ENCODE measurements around the gene OR8B2.
A peak's percentile ranks its signal among the peaks of the same experiment; 100 is the strongest.
"Not testable (repeated sequence)": the region's sequence is repeated elsewhere in the genome, so short reads cannot be mapped to it uniquely, and the experiment has no call there.

The OR8B2 gene, protein sequence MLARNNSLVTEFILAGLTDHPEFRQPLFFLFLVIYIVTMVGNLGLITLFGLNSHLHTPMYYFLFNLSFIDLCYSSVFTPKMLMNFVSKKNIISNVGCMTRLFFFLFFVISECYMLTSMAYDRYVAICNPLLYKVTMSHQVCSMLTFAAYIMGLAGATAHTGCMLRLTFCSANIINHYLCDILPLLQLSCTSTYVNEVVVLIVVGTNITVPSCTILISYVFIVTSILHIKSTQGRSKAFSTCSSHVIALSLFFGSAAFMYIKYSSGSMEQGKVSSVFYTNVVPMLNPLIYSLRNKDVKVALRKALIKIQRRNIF

DNA sequence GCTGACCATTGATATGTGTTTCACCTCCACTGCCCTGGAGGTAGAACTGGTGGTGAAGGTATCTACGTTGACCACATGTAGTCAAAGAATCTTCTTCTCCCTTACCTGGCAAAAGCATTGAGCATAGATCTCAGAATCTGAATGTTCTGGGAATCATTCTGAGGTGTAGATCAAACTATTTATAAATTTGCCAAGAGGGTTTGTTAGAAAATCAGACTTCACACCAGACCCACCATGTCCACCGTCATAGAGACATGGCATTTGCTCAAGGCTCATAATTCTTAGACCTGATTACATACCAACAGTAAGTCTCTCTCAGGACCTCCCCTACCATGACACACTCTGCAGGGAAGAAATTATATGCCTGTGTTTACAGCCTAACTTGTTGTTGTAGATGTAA lies at the start of gene OR8B2:
Gene OR8B2 (minus strand): TSS at position 101 of the 400 bp plus-strand sequence. CDS start 1,156 bp downstream, outside the sequence.
- DNase-seq, result no peak

DNA sequence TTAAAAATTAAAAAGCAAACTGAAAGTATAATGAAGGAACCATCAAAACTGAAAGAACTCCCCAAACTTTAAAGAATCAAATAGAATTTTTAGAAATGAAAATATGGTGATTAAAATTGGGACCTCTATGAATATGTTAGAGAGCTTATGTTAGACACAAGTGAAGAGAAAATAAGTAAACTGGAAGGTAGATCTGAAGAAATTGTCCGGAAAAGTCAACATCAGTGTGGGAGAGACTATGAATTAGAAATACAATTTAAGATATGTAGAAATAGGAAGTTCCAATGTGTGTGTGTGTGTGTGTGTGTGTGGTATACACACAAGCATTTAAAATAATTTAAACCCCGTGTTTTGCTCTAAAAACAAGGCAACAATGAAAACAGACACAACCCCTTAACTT lies 45.3 kb upstream of the OR8B2 start:
- DNase-seq, result no peak

DNA sequence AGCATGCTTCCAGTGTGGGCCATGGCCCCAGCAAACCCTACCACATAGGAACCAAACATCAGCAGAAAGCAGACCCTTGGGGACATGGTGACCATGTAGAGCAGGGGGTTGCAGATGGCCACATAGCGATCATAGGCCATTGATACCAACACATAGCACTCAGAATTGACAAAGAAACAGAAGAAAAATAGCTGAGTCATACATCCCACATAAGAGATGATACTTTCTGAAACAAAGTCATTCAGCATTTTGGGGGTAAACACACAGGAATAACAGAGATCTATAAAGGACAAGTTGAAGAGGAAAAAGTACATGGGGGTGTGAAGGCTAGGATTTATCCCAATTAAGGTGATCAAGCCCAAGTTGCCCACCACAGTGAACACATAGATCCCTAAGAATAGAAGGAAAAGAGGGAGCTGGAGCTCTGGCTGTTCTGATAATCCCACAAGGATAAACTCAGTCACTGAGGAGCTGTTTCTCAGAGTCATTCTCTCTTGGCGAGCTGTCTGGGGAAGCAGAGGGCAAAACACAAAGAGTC lies 40.2 kb upstream of the OR8B2 start, which contains the start of gene OR8B4:
Gene OR8B4 (minus strand): TSS at position 488 of the 538 bp plus-strand sequence. CDS start 0 bp downstream, at position 488.
- DNase-seq, result no peak

DNA sequence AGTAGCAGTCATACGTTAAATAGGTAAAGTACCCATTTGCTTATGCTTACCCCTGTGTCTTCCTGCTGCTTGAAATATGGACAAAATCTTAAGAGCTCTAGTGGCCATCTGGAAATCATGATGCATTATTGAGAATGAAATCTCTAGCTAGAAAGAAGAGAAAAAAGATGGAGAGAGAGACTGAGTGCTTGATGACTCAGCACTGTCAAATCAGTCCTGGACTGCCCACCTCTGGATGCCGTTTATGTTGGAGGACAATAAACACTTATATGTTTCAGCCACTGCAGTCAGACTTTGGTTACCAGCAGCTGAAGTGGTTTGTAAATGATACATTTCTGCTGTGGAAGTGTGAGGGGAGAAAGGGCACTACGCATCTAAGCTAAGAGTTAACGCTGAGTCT lies 36.7 kb upstream of the OR8B2 start:
- DNase-seq, result no peak

DNA sequence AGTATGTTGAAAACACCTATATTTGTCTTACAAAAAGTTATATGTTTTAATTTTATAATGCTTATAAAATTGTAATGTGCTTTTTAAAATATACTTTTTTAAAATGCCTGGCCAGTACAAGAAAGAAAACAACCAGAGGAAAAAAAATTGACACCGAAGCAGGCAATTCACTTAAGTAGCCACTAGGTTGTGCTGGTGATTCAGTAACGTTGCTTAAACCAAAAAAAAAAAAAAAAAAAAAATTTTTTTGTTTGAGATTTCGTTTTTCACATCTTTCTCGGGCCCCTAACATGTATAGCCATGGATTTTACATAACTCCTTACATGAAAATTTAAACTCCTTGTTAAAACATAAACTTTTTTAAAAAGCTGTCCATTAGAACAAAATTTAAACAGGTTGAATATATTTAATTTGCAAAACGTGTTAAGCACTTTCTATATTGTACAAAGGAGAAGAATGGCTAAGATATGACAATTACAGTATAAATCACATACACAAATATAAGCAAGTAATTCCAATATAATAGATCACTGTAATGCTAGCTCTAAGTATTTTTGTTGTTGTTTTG lies 31.1 kb upstream of the OR8B2 start:
- peak in 1 of 2 experiments; percentile 53 for DNase-seq

DNA sequence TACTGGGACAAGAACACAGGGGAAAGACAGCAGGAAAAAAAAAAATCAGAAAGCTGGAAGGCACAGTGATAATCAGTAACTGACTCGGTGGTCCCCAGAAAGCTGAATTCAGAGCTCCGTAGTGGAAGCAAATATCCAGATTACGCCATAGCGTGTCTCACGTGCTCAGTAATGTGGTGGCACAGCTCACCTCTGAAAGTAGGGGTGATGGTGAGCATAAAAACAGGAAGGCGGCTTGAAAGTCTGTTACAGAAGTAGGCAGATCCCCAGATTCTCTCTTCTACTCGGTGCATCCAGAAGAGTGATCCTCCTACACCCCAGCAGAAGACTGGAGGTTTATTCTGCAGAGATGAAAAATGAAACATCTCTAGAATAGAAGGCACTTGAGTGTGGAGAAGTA lies 25.6 kb upstream of the OR8B2 start:
- no peak for DNase-seq

DNA sequence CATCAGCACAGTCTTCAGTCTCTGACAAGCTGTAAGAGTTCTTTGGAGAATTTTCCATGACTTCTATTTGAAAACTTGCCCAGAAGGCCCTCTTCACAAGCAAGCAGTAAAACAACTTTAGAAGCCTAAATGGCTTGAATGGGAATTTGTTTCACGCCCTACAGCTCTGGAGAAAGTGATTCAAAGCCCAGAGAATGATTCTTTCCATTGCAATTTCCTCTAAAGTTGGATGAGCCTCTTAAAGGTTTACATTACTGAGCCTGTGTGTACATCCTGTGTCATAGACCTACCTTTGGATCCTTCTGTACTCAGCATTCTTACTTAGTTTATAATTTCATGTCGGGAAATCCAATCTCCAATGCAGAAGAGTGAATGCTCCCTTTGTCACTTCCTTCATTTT lies 21.3 kb upstream of the OR8B2 start:
- DNase-seq, result no peak

DNA sequence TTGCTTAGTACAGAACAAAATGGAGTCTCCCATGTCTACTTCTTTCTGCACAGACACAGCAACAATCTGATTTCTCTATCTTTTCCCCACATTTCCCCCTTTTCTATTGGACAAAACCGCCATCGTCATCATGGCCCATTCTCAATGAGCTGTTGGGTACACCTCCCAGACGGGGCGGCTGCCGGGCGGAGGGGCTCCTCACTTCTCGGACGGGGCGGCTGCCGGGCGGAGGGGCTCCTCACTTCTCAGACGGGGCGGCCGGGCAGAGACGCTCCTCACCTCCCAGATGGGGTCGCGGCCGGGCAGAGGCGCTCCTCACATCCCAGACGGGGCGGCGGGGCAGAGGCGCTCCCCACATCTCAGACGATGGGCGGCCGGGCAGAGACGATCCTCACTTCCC lies 18.9 kb upstream of the OR8B2 start:
- DNase-seq, result not testable (repeated sequence)

DNA sequence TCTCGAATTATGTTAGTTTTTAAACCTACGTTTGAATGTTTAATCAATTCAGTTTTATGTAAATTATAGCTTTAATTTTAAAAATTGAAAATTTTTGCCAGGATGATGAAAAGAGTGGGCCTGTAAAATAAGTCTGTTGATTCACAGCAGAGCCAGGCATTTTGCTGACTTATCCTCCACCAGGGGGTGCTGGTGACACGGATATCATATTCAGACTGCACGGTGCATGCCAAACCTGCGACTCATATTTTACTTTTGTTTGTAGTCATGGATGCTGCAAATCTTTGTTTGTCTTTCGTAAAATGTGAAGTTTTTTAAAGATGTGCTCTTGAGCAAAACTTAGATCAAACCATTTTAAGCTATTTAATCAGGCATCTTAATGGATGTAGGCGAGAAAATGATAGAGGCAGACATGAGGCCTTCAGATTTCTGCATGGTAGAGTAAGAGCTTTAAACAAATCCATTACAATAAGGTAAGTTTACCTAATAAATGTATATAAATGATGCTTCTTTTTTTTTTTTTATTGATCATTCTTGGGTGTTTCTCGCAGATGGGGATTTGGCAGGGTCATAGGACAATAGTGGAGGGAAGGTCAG lies 18.1 kb upstream of the OR8B2 start:
- peak; percentile 19 to 54 for DNase-seq

DNA sequence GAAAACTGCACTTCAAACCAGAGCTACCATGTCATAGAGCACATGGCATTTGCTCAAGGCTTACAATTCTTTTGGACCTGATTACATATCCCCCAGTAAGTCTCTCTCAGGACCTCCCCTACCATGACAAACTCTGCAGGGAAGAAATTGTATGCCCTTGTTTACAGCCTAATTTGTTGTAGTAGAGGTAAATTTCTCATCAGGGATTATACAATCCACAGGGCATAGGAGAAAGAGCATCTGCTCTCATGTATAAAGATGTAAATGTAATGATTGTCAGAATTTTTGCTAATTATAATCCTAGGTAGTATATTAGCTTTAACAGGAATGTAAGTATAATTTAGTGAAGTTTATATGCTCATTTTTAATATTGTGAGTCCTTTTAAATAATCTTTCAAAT lies 14.6 kb upstream of the OR8B2 start, which contains the start of gene OR8B3:
Gene OR8B3 (minus strand): TSS at position 101 of the 400 bp plus-strand sequence. CDS start 1,673 bp downstream, outside the sequence.
- DNase-seq, result no peak

DNA sequence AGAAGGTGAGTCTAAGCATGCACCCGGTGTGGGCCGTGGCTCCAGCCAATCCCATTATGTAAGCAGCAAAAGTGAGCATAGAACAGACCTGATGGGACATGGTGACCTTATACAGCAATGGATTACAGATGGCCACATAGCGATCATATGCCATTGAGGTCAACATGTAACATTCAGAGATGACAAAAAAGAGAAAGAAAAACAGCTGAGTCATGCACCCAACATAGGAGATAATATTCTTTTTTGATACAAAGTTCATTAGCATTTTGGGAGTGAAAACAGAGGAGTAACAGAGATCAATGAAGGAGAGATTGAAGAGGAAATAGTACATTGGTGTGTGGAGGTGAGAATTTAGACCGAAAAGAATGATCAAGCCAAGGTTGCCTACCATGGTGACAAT lies 12.5 kb upstream of the OR8B2 start:
- not testable (repeated sequence) for DNase-seq

DNA sequence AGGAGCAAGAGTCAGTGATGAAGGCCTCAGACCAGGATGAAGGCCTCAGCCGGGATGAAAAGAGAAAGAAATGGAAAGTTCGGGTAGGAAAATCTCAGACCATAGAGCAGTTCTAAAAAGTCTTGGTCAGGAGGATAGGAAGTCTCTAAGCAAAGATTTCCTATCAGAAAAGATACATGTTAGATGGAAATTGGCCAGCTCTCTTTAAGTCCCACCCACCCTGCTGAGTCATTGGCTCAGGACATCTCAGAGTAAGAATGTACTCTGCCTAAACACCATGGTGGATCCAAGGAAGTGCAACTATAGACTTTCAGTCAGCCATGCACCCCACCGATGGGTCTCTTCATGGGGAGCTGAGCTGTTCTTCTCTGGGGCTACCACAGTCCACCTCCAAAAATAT lies 10.1 kb upstream of the OR8B2 start:
- DNase-seq, result no peak

DNA sequence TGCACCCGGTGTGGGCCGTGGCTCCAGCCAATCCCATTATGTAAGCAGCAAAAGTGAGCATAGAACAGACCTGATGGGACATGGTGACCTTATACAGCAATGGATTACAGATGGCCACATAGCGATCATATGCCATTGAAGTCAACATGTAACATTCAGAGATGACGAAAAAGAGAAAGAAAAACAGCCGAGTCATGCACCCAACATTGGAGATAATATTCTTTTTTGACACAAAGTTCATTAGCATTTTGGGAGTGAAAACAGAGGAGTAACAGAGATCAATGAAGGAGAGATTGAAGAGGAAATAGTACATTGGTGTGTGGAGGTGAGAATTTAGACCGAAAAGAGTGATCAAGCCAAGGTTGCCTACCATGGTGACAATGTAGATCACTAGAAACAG lies 1.4 kb downstream of the OR8B2 start:
- DNase-seq, result not testable (repeated sequence)

DNA sequence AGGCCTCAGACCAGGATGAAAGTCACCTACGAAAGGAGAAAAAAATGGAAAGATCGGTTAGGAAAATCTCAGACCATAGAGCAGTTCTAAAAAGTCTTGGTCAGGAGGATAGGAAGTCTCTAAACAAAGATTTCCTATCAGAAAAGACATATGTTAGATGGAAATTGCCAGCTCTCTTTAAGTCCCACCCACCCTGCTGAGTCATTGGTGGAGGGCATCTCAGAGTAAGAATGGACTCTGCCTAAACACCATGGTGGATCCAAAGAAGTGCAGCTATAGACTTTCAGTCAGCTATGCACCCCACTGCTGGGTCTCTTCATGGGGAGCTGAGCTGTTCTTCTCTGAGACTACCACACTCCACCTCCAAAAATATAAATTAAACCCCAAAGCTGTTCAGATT lies 3.7 kb downstream of the OR8B2 start:
- DNase-seq, result no peak

DNA sequence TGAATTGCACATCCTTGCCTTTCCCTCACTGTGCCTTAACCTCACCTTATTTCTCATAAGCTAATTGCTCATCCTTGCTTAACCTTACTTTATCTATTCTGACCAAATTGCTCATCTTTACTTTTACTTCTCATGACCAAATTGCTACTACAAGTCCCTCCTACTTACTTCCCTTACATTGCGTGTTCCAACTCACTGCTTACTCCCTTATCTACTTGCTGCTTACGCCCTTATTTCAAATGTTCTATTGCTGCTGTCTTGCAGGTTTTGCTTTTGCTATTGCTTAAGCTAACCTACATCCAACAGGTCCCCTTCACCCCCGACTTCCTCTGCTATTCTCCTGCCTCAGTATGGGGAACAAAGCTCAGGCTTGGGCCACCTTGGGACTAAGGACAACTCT lies 8.0 kb downstream of the OR8B2 start:
- DNase-seq, result no peak

DNA sequence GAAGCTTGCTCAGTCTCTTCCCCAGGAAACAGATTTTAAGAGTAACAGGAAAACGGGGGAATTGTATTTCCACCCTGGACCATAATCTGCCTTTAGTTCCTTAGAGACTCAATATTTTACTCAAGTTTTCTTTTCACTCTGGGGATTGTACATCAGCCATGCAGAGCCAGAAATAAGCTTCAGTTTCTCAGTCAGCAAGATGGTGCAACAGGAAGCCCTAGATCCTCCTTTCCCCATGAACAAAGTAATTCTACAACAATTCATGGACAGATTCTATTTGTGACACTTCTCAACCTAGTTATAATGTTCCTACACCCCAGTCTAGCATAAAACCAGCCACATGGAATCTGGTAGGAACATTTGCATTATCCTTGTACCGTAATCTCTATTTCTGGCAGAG lies 24.7 kb downstream of the OR8B2 start:
- no peak for DNase-seq

DNA sequence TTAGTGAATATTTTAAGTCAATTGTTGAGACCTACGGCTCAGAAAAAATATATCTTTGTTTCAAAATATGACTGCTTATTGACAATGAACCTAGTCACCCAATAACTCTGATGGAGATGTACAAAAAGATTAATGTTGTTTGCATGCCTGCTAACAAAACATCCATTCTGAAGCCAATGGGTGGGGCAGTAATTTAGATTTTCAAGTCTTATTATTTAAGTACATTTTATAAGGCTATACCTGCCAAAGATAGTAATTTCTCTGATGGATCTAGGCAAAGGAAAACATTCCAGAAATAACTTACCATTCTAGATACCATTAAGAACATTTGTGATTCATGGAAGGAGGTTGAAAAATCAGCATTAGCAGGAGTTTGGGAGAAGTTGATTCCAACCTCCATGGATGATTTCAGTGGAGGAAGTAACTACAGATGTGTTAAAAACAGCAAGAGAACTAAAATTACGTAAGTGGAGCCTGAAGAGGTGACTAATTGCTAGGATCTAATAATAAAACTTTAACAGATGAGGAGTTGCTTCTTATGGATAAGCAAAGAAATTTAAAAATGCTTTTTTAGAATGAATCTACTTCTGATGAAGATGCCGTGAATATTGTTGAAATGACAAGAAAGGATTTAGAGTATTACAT lies 37.9 kb downstream of the OR8B2 start:
- no peak for DNase-seq

DNA sequence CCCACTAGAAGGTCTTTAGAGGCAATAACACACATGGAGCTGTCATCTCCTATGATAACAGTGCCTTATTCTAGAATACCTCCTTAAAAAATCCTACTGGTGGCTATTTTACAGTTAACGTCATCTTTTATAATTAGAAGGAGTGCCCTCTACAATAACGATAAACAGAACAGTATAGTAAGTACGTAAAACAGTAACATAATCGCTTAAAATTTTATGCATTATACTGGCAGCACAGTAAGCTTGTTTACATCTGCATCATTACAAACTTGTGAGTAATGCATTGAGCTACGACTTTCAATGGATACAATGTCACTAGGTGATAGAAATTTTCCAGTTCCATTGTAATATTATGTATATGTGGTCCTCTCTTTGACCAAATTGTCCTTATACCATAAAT lies 40.0 kb downstream of the OR8B2 start:
- no peak for DNase-seq

DNA sequence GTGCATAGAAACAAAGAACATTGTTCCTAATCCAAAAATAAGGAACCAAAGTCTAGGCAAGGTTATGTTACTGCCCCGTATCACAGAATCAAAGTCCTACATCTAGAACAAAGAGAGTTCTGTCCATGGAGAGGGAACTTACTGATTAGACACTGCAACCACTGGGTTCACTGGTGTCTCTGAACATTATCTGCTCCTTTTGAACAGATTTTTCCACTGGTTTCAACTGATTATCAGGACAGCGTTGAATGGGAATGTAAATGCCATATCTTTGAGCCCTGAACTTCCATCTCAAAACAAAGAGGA lies 44.2 kb downstream of the OR8B2 start:
- DNase-seq, result no peak

DNA sequence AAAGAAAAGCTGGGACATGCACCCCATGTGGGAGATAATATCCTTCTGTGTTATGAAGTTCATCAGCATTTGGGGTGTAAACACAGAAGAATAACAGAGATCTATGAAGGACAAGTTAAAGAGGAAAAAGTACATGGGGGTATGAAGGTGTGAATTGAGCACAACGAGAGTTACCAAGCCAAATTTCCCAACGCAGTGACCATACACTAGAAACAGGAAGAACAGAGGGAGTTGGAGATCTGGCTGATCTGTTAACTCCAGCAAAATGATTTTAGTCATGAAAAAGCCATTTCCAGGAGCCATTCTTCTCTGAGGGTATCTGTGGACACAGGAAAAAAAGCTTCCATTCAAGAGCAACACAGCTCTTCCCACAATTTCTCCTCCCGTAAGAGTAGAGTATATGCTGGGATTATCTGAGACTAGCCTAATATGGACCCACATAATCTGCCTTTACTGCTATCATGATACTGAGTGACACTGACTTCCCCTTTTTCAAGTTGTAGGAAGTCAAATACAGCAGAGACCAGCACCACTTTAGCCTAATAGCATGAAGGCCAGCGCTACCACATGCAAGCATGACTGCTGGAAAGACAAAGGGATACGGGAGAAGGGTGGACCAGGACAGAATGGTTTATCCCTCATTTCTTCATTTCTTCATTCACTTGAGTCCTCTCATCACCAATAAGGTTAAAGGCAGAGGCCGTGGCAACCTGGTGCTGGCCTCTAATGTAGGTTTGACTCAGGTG lies 44.7 kb downstream of the OR8B2 start:
- DNase-seq, result no peak

All from SW 1271 (cell line).